Measurements from ENCODE around the gene KDM1B. TPM values are rescaled to one million over a fixed set of nuclear protein-coding genes. Genes with fewer than 3 reads are reported as not detected.
"Not testable (repeated sequence)": the region's sequence is repeated elsewhere in the genome, so short reads cannot be mapped to it uniquely, and the experiment has no call there.

Gene KDM1B
- total RNA-seq, 4 donors from 2014 or later = 12.1 to 15.8 (median 12.7) TPM

- ATAC-seq (ENCODE audit: low FRiP score) = no peak
- DNase-seq (ENCODE audit: low spot score) = no peak
- TF ChIP-seq CTCF (IDR thresholded peaks at IDR 0.05) = no peak
Measured at GRCh38 chr6:18161431-18161830, 6.2 kb downstream of the KDM1B start.

GRCh38 chr6:18162401-18162800 lies 7.2 kb downstream of the KDM1B start:
- ATAC-seq (ENCODE audit: low FRiP score) = no peak
- no peak for TF ChIP-seq CTCF (IDR thresholded peaks at IDR 0.05)
- DNase-seq (ENCODE audit: low spot score) = no peak

- no peak for TF ChIP-seq CTCF (IDR thresholded peaks at IDR 0.05)
- no peak for DNase-seq (ENCODE audit: low spot score)
- no peak for ATAC-seq (ENCODE audit: low FRiP score)
Measured at GRCh38 chr6:18165751-18166150, 10.5 kb downstream of the KDM1B start.

GRCh38 chr6:18166312-18167036 lies 11.3 kb downstream of the KDM1B start:
- TF ChIP-seq CTCF (IDR thresholded peaks at IDR 0.05) = no peak
- no peak for ATAC-seq (ENCODE audit: low FRiP score)
- no peak for DNase-seq (ENCODE audit: low spot score)

GRCh38 chr6:18168264-18168663 lies 13.0 kb downstream of the KDM1B start:
- DNase-seq (ENCODE audit: low spot score) (no peak), ATAC-seq (ENCODE audit: low FRiP score) (no peak)
- no peak for TF ChIP-seq CTCF (IDR thresholded peaks at IDR 0.05)

- TF ChIP-seq CTCF (IDR thresholded peaks at IDR 0.05) = no peak
- no peak for DNase-seq (ENCODE audit: low spot score)
- no peak for ATAC-seq (ENCODE audit: low FRiP score)
Measured at GRCh38 chr6:18171871-18172270, 16.6 kb downstream of the KDM1B start.

- not testable (repeated sequence) for DNase-seq (ENCODE audit: low spot score); ATAC-seq (ENCODE audit: low FRiP score)
Measured at GRCh38 chr6:18176198-18176597, 21.0 kb downstream of the KDM1B start.

All from omental fat pad (tissue), 4 donors.